DOHH2 (cell line): ENCODE measurements around the gene KLHL42.

Experiments
- H3F3A ChIP-seq: fragments of 200-600 bp; sonication (generic), shearing (Covaris generic); 2 replicates; pipeline ENCODE4 v1.6.0; 2016; ENCODE audit warnings: antibody characterized with exemption, mild to moderate bottlenecking; ENCODE audit not compliant: control insufficient read depth, insufficient read depth
- H3K27ac ChIP-seq: fragments of 200-600 bp; sonication (generic); 2 replicates; pipeline ENCODE4 v1.5.1; 2014; ENCODE audit warnings: low read depth, mild to moderate bottlenecking, low read length, moderate library complexity
- H3K27me3 ChIP-seq: fragments of 200-600 bp; sonication (generic); 2 replicates; pipeline ENCODE4 v1.6.1; 2014; ENCODE audit warnings: mild to moderate bottlenecking, low read length, mixed read lengths; ENCODE audit not compliant: control insufficient read depth
- H3K36me3 ChIP-seq: fragments of 200-600 bp; sonication (generic); 2 replicates; pipeline ENCODE4 v1.6.1; 2014; ENCODE audit warnings: mild to moderate bottlenecking, low read length, moderate library complexity, mixed read lengths; ENCODE audit not compliant: control insufficient read depth
- H3K4me1 ChIP-seq: fragments of 200-600 bp; sonication (generic); 2 replicates; pipeline ENCODE4 v1.6.1; 2014; ENCODE audit warnings: mild to moderate bottlenecking, low read length, mixed read lengths; ENCODE audit not compliant: control insufficient read depth
- H3K4me2 ChIP-seq: fragments of 200-600 bp; sonication (generic); 2 replicates; pipeline ENCODE4 v1.6.0; 2014; ENCODE audit warnings: mild to moderate bottlenecking, low read length, moderate library complexity
- H3K4me3 ChIP-seq: fragments of 200-600 bp; sonication (generic); 2 replicates; pipeline ENCODE4 v1.5.1; 2014; ENCODE audit warnings: mild to moderate bottlenecking, low read length, mixed read lengths
- H3K79me2 ChIP-seq: fragments of 200-600 bp; sonication (generic); 2 replicates; pipeline ENCODE4 v1.6.1; 2014; ENCODE audit warnings: mild to moderate bottlenecking, low read length, mixed read lengths; ENCODE audit not compliant: control insufficient read depth
- H3K9me2 ChIP-seq: fragments of 200-600 bp; sonication (generic); replicated peaks from 2 replicates; pipeline ENCODE4 v1.6.1; 2014; ENCODE audit warnings: mild to moderate bottlenecking, low read length, mixed read lengths; ENCODE audit not compliant: control insufficient read depth
- H3K9me3 ChIP-seq: fragments of 200-600 bp; sonication (generic); 2 replicates; pipeline ENCODE4 v1.6.1; 2014; ENCODE audit warnings: antibody characterized with exemption, low read length, mixed read lengths; ENCODE audit not compliant: control insufficient read depth, insufficient read depth
- H4K20me1 ChIP-seq: fragments of 200-600 bp; sonication (generic); 2 replicates; pipeline ENCODE4 v1.6.0; 2014; ENCODE audit warnings: low read depth, mild to moderate bottlenecking, antibody characterized with exemption, low read length, moderate library complexity; ENCODE audit not compliant: control insufficient read depth, insufficient read depth
- CTCF ChIP-seq: fragments of 200-600 bp; sonication (generic); IDR thresholded peaks from one replicate; pipeline ENCODE4 v1.5.1; 2014; ENCODE audit warnings: antibody characterized with exemption, mild to moderate bottlenecking, low read depth, low read length; ENCODE audit not compliant: poor library complexity, severe bottlenecking
- EZH2phosphoT487 ChIP-seq: fragments of 200-600 bp; sonication (generic); IDR thresholded peaks from 2 replicates; pipeline ENCODE4 v1.6.1; 2017; ENCODE audit warnings: borderline replicate concordance, mild to moderate bottlenecking, antibody characterized with exemption, low read length, moderate library complexity, mixed read lengths

KLHL42 gene

DNA sequence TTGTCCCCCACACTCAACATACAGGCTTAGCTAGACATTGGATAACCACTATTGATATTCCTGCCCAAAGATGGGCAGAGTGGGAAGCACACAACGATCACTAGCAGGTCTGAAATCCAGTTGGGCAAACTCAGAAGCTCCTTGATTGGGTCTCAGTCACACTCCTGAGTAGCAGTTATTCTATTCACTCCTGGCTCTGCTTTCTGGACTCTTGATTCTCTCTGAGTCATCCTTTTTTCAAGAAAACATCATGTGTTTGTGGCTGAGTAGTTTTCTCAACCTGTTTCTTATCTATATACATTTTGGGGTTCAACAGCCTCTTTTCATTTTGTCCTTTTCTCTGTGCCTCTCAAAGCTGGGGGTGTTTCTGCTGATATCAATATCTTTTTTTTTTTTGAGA, 46.0 kb downstream of the KLHL42 start:
- no peak for TF ChIP-seq EZH2phosphoT487
- no peak for TF ChIP-seq CTCF
- Histone ChIP-seq H3K27ac (no peak overlapping the region), H3K9me3 (no peaks in the 10 kb centered on the region), H3K4me3 (no peak overlapping the region), H3K27me3 (no peaks in the 10 kb centered on the region), H3F3A (0 out of 2 replicates have a peak, but pooled peaks cover 4% of the 10 kb centered on the region), H3K4me1 (peaks cover 44% of the 10 kb centered on the region), H3K9me2 (no peaks in the 10 kb centered on the region), H3K4me2 (no peak overlapping the region), H3K79me2 (no peaks in the 10 kb centered on the region), H3K36me3 (no peaks in the 10 kb centered on the region), H4K20me1 (no peaks in the 10 kb centered on the region)

DNA sequence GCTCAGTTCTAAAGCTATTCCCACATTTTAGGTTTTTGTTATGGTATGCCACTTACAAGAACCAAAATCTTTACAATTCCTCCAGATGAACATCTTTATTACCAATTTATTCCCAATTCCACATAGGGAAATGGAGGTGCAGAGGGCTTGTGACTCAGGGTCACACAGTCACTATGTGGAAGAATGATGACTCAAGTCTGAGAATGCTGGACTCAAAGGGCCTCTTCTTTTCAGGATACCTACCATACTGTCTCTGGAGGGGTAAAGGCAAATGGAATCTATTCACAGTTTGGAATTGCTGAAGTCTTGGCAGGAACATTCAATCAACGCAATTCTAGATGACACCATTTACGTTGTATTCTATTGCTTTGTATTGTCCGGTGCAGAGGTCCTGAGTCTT, 48.2 kb downstream of the KLHL42 start:
- no peaks in the 10 kb centered on the region for H3K9me2 ChIP-seq
- TF ChIP-seq CTCF (no peak), EZH2phosphoT487 (no peak)
- H3K4me3 ChIP-seq, result no peak overlapping the region
- peaks cover 23% of the 10 kb centered on the region for H3K4me1 ChIP-seq
- H3K27me3 ChIP-seq, result no peaks in the 10 kb centered on the region
- no peak overlapping the region for H3K4me2 ChIP-seq
- H3K9me3 ChIP-seq, result no peaks in the 10 kb centered on the region
- H3K36me3 ChIP-seq, result no peaks in the 10 kb centered on the region
- no peak overlapping the region for H3K27ac ChIP-seq
- no peaks in the 10 kb centered on the region for H4K20me1 ChIP-seq
- no peaks in the 10 kb centered on the region for H3K79me2 ChIP-seq
- 0 out of 2 replicates have a peak, but pooled peaks cover 4% of the 10 kb centered on the region for H3F3A ChIP-seq

DNA sequence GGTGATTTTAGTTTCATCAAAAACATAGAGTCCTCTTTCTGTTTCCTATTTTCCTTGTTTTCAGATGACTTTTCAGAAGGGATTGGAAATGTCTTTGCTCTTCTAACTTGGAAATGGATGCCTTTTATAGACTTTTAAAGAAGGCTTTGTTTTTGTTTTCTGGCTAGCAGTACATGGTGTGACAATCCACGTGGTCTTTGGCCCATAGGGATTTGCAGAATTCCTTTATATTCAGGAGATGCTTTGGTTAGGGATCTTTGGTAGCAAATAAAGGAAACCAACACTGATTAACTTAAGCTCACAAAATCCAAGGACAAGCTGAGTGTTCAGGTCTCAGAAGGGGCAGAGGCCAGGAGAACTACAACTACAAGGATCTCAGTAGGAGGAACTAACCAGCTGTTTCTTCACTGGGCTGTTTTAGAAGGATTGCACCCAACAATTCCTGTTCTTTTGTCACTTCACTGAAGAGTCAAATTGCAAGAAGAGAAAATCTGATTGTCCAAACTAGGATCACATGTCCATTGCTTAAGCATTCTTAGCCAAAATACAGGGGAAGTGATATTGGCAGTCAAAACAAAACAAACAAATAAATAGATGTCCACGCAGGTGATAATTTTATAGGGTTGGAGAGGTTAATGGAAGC, 58.6 kb downstream of the KLHL42 start:
- H3K27me3 ChIP-seq, result no peaks in the 10 kb centered on the region
- no peaks in the 10 kb centered on the region for H3K36me3 ChIP-seq
- H3K9me3 ChIP-seq, result peaks cover 2% of the 10 kb centered on the region; the same call in 1 of the 2 replicates
- TF ChIP-seq EZH2phosphoT487 (no peak), CTCF (no peak)
- no peak overlapping the region for H3K4me3 ChIP-seq
- H3K4me2 ChIP-seq, result no peak overlapping the region
- H3K79me2 ChIP-seq, result no peaks in the 10 kb centered on the region
- no peaks in the 10 kb centered on the region for H4K20me1 ChIP-seq
- H3F3A ChIP-seq, result no peaks in the 10 kb centered on the region
- peaks cover 13% of the 10 kb centered on the region for H3K4me1 ChIP-seq
- no peaks in the 10 kb centered on the region for H3K9me2 ChIP-seq
- H3K27ac ChIP-seq, result no peak overlapping the region
